ENCODE measurements around the gene CD177.
A peak's percentile ranks its signal among the peaks of the same experiment; 100 is the strongest.
"Not testable (repeated sequence)": the region's sequence is repeated elsewhere in the genome, so short reads cannot be mapped to it uniquely, and the experiment has no call there.

CD177 gene

GRCh38 chr19:43353606-43354304 is at the start of gene CD177:
Gene CD177, plus strand, starts transcription at chr19:43353686. Its CDS starts 29 bp downstream, at chr19:43353715.
- no peak for DNase-seq (ENCODE audit: low spot score)

- DNase-seq (ENCODE audit: low spot score): no peak
Measured at GRCh38 chr19:43305642-43306041, 47.8 kb upstream of the CD177 start.

DNA sequence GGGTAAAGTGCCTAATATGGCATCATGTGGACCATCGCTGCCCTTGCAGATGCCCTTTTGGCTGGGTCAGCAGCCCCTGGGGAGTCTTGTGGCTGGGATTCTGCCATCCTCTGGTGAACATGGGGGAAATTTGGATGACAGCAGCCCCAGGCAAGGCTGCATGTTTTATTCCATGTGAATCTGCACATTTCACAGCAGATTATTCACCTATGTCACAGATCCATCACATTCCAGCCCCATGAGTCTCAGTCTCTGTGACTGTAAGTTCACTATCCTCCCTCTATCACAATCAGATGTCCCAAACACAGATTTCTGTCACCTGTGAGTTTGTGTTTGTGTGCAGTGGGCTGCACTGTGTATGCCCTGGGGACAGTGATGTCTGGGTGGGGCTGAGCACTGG is 47.4 kb upstream of the CD177 start:
- no peak for DNase-seq (ENCODE audit: low spot score)

DNA sequence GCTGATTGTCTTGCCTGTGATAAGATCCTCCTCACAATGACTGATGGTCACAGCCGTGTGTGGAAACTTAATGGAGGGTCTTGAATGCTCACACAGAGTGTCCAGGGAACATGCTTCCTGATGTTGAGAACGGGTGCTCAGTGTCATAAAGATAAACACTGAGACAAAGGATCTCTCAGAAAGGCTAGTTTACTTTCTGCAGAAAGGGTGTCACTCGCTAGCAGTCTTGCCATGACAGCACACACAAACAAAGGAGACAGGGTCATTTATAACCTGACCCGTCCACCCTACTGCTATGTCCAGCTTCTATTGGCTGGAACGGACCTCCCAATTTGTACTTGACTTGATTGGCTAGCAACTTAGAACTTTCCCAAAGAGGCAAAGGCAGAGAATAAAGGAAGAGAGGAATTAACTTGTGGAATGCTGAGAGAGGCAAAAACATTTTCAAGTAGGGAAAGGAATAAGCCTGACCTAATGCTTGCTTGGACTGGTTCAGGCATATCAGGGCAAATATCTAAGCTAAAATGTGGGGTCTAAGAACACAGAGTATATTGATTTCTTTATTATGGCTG is 45.2 kb upstream of the CD177 start:
- DNase-seq (ENCODE audit: low spot score): no peak

GRCh38 chr19:43309466-43309865 is 44.0 kb upstream of the CD177 start:
- DNase-seq (ENCODE audit: low spot score): no peak

- DNase-seq (ENCODE audit: low spot score): no peak
Measured at GRCh38 chr19:43310221-43310620, 43.3 kb upstream of the CD177 start.

DNA sequence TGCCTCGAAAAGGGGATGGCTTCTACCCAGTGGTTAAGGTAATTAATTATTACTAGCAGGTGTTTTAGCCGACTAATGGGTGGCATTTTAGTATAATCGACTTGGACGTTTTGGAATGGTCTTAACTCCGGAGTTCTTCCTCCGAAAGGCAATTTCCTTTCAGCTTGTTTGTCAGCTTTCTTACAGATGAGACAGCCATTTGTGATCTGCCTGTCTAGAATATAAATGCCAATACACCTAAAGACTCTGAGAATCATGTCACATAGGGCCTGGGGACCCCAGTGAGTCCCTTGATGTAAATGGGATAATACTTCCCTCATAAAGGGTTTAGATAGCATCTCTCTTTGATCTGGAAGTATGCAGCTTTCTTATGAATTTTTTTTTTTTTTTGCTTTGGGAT is 42.2 kb upstream of the CD177 start:
- no peak for DNase-seq (ENCODE audit: low spot score)

DNA sequence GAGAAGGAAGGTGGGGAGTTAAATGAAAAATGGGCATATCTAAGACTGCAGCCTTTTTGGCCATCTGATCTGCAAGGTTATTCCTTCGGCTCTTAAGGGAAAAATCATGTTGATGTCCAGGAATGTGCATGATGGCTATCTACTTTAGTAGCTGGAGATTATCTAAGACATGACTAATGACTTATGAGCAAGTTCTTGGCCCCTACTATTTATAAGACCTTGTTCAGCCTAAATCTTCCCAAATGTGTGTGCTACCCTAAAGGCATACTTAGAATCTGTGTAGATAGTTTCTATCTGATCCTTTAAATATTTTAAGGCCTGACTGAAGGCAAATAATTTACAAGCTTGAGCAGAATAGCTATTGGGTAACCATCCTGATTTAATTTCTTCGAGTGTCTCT is 41.8 kb upstream of the CD177 start:
- no peak for DNase-seq (ENCODE audit: low spot score)

DNA sequence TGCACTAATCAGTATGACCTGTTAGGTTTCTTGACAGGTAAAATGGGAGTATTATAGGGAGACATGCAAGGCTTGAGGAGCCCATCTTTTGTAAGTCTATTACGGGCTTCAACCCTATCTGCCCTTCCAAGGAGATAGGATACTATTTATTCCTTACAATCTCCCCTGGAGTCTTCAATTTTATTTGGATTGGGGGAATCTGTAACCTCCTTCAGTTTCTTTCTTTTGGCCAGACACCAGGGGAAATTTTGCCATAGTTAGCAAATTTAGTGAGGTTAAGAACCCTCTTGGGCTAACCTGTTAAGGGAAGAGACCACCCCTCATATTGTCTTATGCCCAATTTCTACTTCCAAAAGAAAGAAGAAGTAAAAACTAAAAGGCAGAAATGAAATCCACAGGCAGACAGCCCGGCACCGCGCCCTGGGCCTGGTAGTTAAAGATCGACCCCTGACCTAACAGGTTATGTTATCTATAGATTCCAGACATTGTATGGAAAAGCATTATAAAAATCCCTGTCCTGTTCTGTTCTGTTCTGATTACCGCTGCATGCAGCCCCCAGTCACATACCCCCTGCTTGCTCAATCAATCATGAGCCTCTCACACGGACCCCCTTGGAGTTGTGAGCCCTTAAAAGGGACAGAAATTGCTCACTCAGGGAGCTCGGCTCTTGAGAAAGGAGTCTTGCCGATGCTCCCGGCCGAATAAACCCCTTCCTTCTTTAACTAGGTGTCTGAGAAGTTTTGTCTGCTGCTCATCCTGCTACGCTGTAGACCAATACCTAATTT is 39.6 kb upstream of the CD177 start:
- no peak for DNase-seq (ENCODE audit: low spot score)

DNA sequence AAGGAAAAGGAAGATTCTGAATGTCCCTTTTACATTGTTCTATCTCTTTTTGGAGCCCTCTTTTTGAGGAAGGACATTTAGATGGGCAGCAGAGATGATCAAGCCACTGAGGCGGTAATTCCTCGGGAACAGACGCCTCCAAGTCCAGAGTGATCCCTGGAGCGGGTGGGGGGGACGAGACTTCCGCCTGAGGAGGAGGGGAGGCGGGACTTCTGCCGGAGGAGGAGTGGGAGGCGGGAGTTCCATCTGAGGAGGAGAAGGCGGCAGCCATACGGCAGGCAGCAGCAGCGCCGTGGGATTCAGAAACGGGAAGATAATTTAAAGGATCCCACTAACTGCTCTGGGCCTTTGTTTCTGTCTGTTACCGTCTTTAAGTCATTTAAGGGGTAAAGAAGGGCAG is 37.6 kb upstream of the CD177 start:
- DNase-seq (ENCODE audit: low spot score): no peak

- peak; percentile 55 for DNase-seq (ENCODE audit: low spot score)
Measured at GRCh38 chr19:43316591-43317319, 36.7 kb upstream of the CD177 start.

DNA sequence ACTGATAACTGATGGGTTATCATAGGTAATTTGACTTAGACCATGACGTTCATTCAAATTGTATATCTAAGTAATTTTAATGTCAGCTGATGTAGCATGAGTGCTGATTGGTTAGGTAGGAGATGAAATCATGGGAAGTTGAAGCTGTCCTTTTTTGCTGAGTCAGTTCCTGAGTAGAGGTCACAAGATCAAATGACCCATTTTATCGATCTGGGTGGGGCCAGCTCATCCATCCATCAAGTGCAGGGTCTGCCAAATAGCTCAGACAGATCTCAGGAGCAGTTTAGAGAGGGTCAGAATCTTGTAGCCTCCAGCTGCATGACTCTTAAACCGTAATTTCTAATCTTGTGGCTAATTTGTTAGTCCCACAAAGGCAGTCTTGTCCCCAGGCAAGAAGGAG is 35.3 kb upstream of the CD177 start:
- no peak for DNase-seq (ENCODE audit: low spot score)

- no peak for DNase-seq (ENCODE audit: low spot score)
Measured at GRCh38 chr19:43318796-43319314, 34.6 kb upstream of the CD177 start.

GRCh38 chr19:43320546-43320945 is 32.9 kb upstream of the CD177 start:
- DNase-seq (ENCODE audit: low spot score): no peak

GRCh38 chr19:43326761-43327160 is 26.7 kb upstream of the CD177 start:
- DNase-seq (ENCODE audit: low spot score): not testable (repeated sequence)

- DNase-seq (ENCODE audit: low spot score): not testable (repeated sequence)
Measured at GRCh38 chr19:43328561-43328960, 24.9 kb upstream of the CD177 start.

- not testable (repeated sequence) for DNase-seq (ENCODE audit: low spot score)
Measured at GRCh38 chr19:43329049-43329448, 24.4 kb upstream of the CD177 start.

GRCh38 chr19:43329989-43330388 is 23.5 kb upstream of the CD177 start:
- no peak for DNase-seq (ENCODE audit: low spot score)

- no peak for DNase-seq (ENCODE audit: low spot score)
Measured at GRCh38 chr19:43330726-43331434, 22.6 kb upstream of the CD177 start.

DNA sequence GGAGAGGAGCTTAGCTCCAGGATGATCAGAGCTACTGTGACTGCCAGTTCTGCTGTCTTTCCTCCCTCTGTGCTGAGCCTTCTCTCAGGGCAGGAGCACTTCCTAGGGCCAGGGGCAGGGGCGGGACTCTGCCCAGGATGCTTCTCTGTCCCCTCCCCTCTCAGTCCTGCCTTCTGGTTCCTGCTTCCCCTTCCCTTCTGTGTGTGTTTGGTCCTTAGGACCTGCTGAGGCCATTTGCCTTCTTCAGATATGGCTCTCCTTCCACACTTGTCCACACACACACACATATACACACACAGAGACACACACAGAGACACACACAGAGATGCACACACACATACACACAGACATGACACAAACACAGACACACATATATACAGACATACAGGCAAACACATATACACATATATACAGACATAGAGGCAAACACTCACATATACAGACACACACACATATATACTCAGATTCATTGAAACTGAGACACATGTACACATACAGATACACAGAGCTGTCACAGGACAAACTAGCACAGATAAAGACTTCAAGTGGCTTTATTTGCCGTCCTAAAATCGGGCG is 22.0 kb upstream of the CD177 start:
- DNase-seq (ENCODE audit: low spot score): no peak

All from HuH-7 (cell line).